ENCODE results near the gene NRF1. TPM values are rescaled to one million over a fixed set of nuclear protein-coding genes. Genes with fewer than 3 reads are reported as not detected.

Gene NRF1
- total RNA-seq, 1 experiment from 2014 or later, result 14.0 TPM

DNA sequence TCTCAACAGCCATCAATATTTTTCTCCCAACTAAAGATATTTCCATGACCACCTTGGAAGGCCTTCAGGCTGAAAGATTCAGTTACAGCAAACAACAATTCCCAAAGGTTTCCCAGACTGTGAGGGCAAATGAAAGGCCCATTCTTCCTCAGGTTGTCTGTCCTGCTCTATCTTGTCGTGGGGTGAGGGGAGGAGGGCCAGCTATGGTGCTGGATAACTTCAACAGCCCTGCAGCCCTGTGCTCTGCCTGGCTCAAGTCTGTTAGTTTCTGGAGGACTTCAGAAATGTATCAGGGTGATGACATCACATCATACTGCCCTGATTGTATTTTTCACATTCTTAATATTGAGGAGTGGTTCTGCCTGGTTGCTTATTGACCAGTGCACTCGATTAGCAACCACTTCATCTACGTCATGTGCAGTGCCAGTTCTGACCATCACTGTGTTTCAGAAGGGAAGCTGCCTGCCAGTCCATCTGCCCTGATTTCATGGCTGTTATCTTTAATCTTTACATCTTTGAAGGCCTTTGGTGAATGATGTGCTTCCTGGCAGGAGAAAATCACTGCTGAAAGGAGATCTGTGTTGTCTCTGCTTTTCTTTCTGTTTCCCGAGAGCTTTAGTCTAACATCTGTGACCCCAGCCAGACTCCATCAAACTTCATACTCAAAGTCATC, 135.5 kb downstream of the NRF1 start:
- Histone ChIP-seq H3K27ac (ENCODE audit: low read length) (no peak overlapping the region), H3K36me3 (ENCODE audit: control insufficient read depth, insufficient read depth, low read length) (no peaks in the 10 kb centered on the region), H3K9me3 (ENCODE audit: control insufficient read depth, insufficient read depth, low read depth, low read length) (no peaks in the 10 kb centered on the region), H3K4me1 (ENCODE audit: control insufficient read depth, insufficient read depth, low read length) (no peaks in the 10 kb centered on the region), H3K4me3 (ENCODE audit: low read depth in 2 of 2, low read length in 2 of 2) (no peak overlapping the region), H3K27me3 (ENCODE audit: control insufficient read depth, insufficient read depth, low read length) (no peaks in the 10 kb centered on the region)
- TF ChIP-seq, protein P1, sequence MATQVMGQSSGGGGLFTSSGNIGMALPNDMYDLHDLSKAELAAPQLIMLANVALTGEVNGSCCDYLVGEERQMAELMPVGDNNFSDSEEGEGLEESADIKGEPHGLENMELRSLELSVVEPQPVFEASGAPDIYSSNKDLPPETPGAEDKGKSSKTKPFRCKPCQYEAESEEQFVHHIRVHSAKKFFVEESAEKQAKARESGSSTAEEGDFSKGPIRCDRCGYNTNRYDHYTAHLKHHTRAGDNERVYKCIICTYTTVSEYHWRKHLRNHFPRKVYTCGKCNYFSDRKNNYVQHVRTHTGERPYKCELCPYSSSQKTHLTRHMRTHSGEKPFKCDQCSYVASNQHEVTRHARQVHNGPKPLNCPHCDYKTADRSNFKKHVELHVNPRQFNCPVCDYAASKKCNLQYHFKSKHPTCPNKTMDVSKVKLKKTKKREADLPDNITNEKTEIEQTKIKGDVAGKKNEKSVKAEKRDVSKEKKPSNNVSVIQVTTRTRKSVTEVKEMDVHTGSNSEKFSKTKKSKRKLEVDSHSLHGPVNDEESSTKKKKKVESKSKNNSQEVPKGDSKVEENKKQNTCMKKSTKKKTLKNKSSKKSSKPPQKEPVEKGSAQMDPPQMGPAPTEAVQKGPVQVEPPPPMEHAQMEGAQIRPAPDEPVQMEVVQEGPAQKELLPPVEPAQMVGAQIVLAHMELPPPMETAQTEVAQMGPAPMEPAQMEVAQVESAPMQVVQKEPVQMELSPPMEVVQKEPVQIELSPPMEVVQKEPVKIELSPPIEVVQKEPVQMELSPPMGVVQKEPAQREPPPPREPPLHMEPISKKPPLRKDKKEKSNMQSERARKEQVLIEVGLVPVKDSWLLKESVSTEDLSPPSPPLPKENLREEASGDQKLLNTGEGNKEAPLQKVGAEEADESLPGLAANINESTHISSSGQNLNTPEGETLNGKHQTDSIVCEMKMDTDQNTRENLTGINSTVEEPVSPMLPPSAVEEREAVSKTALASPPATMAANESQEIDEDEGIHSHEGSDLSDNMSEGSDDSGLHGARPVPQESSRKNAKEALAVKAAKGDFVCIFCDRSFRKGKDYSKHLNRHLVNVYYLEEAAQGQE (IDR thresholded peaks at IDR 0.05; ENCODE audit: insufficient read depth in 1 of 2, low read depth in 2 of 2, low read length in 1 of 2), result no peak
- TF ChIP-seq TCF7L2 (IDR thresholded peaks at IDR 0.05; ENCODE audit: low read depth, low read length), result no peak
- TF ChIP-seq, protein P2, sequence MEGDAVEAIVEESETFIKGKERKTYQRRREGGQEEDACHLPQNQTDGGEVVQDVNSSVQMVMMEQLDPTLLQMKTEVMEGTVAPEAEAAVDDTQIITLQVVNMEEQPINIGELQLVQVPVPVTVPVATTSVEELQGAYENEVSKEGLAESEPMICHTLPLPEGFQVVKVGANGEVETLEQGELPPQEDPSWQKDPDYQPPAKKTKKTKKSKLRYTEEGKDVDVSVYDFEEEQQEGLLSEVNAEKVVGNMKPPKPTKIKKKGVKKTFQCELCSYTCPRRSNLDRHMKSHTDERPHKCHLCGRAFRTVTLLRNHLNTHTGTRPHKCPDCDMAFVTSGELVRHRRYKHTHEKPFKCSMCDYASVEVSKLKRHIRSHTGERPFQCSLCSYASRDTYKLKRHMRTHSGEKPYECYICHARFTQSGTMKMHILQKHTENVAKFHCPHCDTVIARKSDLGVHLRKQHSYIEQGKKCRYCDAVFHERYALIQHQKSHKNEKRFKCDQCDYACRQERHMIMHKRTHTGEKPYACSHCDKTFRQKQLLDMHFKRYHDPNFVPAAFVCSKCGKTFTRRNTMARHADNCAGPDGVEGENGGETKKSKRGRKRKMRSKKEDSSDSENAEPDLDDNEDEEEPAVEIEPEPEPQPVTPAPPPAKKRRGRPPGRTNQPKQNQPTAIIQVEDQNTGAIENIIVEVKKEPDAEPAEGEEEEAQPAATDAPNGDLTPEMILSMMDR (IDR thresholded peaks at IDR 0.05), result no peak
- TF ChIP-seq POLR2AphosphoS5 (IDR thresholded peaks at IDR 0.05; ENCODE audit: low read depth, low read length), result no peak
- TF ChIP-seq SIN3A (IDR thresholded peaks at IDR 0.05; ENCODE audit: borderline replicate concordance, insufficient read depth, low read depth, low read length), result no peak
- DNase-seq (ENCODE audit: low read depth, low spot score) (no peak), ATAC-seq (no peak)
- POLR2A ChIA-PET, result no interaction called here
- intact Hi-C loops (cut with micrococcal nuclease; ENCODE audit: unreplicated experiment), result no loop called here
- CTCF ChIA-PET, result no interaction called here
- no TSS peak for BruUV-seq (replicated peaks)
- in situ Hi-C loops (cut with HindIII; ENCODE audit: low pct_unique_long_range_greater_than_20kb, low sequenced_read_pairs), result no loop called here

DNA sequence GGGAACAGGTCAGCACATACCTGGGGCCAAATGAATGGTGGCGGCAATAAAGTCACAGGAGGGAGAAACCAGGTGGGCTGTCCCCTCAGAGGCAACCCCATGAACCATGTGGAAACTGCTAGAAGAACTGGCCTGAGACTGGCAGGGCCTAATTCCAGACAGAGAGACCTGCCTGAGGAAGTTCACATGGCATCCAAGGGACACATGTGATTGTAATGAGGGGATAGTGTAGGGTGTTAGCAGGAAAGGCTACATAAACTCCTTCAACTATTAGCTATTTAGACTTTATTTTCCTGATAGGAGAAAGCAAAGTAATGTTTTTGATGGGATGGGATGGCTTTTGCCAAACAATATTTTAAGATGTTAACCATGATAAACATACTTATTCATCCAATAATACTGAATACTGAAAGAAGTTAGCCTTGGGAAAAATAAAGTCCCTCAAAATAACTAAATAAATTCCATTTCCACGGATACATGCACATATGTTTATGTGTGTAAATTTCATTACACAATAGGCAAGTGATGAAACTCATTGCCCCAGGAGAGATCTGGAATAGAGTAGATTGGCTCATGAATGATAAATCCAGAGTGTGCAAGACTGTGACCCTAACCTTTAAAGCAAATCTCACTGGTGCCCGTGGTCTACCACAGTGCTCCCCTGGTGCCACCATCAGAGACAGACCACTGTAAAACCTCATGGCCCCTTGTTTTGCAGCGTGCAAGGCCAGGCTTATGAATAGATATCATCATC, 137.0 kb downstream of the NRF1 start:
- no peaks in the 10 kb centered on the region for H3K27me3 ChIP-seq (ENCODE audit: control insufficient read depth, insufficient read depth, low read length)
- CTCF ChIA-PET, result no interaction called here
- intact Hi-C loops (cut with micrococcal nuclease; ENCODE audit: unreplicated experiment) (no loop called here), in situ Hi-C loops (cut with HindIII; ENCODE audit: low pct_unique_long_range_greater_than_20kb, low sequenced_read_pairs) (no loop called here)
- no peak overlapping the region for H3K4me3 ChIP-seq (ENCODE audit: low read depth in 2 of 2, low read length in 2 of 2)
- no peak for ATAC-seq
- POLR2A ChIA-PET, result no interaction called here
- no peaks in the 10 kb centered on the region for H3K9me3 ChIP-seq (ENCODE audit: control insufficient read depth, insufficient read depth, low read depth, low read length)
- DNase-seq (ENCODE audit: low read depth, low spot score), result no peak
- no TSS peak for BruUV-seq (replicated peaks)
- no peaks in the 10 kb centered on the region for H3K4me1 ChIP-seq (ENCODE audit: control insufficient read depth, insufficient read depth, low read length)
- TF ChIP-seq POLR2AphosphoS5 (IDR thresholded peaks at IDR 0.05; ENCODE audit: low read depth, low read length) (no peak), SIN3A (IDR thresholded peaks at IDR 0.05; ENCODE audit: borderline replicate concordance, insufficient read depth, low read depth, low read length) (no peak), TCF7L2 (IDR thresholded peaks at IDR 0.05; ENCODE audit: low read depth, low read length) (no peak)
- TF ChIP-seq, protein P2 (IDR thresholded peaks at IDR 0.05), result no peak
- TF ChIP-seq, protein P1 (IDR thresholded peaks at IDR 0.05; ENCODE audit: insufficient read depth in 1 of 2, low read depth in 2 of 2, low read length in 1 of 2), result no peak
- H3K27ac ChIP-seq (ENCODE audit: low read length), result no peak overlapping the region
- H3K36me3 ChIP-seq (ENCODE audit: control insufficient read depth, insufficient read depth, low read length), result no peaks in the 10 kb centered on the region
